ENCODE measurements around the gene CTRB1.
"Not testable (repeated sequence)": the region's sequence is repeated elsewhere in the genome, so short reads cannot be mapped to it uniquely, and the experiment has no call there.

CTRB1 gene

GRCh38 chr16:75237398-75238131 is 18.8 kb downstream of the CTRB1 start:
- DNase-seq (ENCODE audit: low read depth), result no peak
- TF ChIP-seq CTCF (conservative IDR thresholded peaks at IDR 0.05; ENCODE audit: control insufficient read depth, insufficient read depth, low read depth, low read length), result no peak
- no peak overlapping the region for H3K4me3 ChIP-seq (ENCODE audit: control insufficient read depth, low read depth, low read length)

- TF ChIP-seq CTCF (conservative IDR thresholded peaks at IDR 0.05; ENCODE audit: control insufficient read depth, insufficient read depth, low read depth, low read length), result no peak
- peak; percentile 85 for DNase-seq (ENCODE audit: low read depth)
- no peak overlapping the region for H3K4me3 ChIP-seq (ENCODE audit: control insufficient read depth, low read depth, low read length)
Observed at GRCh38 chr16:75238132-75238852, 19.5 kb downstream of the CTRB1 start.

- TF ChIP-seq CTCF (conservative IDR thresholded peaks at IDR 0.05; ENCODE audit: control insufficient read depth, insufficient read depth, low read depth, low read length), result no peak
- peak; percentile 36 for DNase-seq (ENCODE audit: low read depth)
- no peak overlapping the region for H3K4me3 ChIP-seq (ENCODE audit: control insufficient read depth, low read depth, low read length)
Observed at GRCh38 chr16:75238853-75239541, 20.2 kb downstream of the CTRB1 start.

- TF ChIP-seq CTCF (conservative IDR thresholded peaks at IDR 0.05; ENCODE audit: control insufficient read depth, insufficient read depth, low read depth, low read length), result no peak
- no peak overlapping the region for H3K4me3 ChIP-seq (ENCODE audit: control insufficient read depth, low read depth, low read length)
- DNase-seq (ENCODE audit: low read depth), result no peak
Observed at GRCh38 chr16:75239542-75240122, 20.8 kb downstream of the CTRB1 start.

- not testable (repeated sequence) for DNase-seq (ENCODE audit: low read depth); H3K4me3 ChIP-seq (ENCODE audit: control insufficient read depth, low read depth, low read length)
Observed at GRCh38 chr16:75240633-75241032, 21.8 kb downstream of the CTRB1 start.

GRCh38 chr16:75241412-75241811 is 22.6 kb downstream of the CTRB1 start:
- TF ChIP-seq CTCF (conservative IDR thresholded peaks at IDR 0.05; ENCODE audit: control insufficient read depth, insufficient read depth, low read depth, low read length), result no peak
- DNase-seq (ENCODE audit: low read depth), result no peak
- H3K4me3 ChIP-seq (ENCODE audit: control insufficient read depth, low read depth, low read length), result no peak overlapping the region

Measured in fibroblast of mammary gland (primary cell).